SU-DHL-6 (cell line): ENCODE results near the gene NOC2L.

Experiments
- H2AFZ ChIP-seq: fragments of 200-600 bp; sonication (generic); 2 replicates; pipeline ENCODE4 v1.6.1; 2014; ENCODE audit warnings: low read depth, mild to moderate bottlenecking, moderate library complexity, mixed read lengths, antibody characterized with exemption, low read length; ENCODE audit not compliant: severe bottlenecking
- H3F3A ChIP-seq: fragments of 200-600 bp; shearing (Covaris generic); 2 replicates; pipeline ENCODE4 v1.6.0; 2016; ENCODE audit warnings: antibody characterized with exemption, mild to moderate bottlenecking; ENCODE audit not compliant: insufficient read depth
- H3K27ac ChIP-seq: fragments of 200-600 bp; sonication (generic); 2 replicates; pipeline ENCODE4 v1.5.1; 2016; ENCODE audit warnings: low read depth, mild to moderate bottlenecking, low read length, moderate library complexity, mixed read lengths
- H3K27me3 ChIP-seq: fragments of 200-600 bp; sonication (generic), shearing (Covaris generic); 2 replicates; pipeline ENCODE4 v1.6.0; 2014; ENCODE audit warnings: mild to moderate bottlenecking, low read length
- H3K36me3 ChIP-seq: fragments of 200-600 bp; sonication (generic); 2 replicates; pipeline ENCODE4 v1.6.1; 2014; ENCODE audit warnings: mild to moderate bottlenecking, low read length, mixed read lengths
- H3K4me2 ChIP-seq: fragments of 300-600, 200-600 bp; shearing (Covaris generic), sonication (generic); 2 replicates; pipeline ENCODE4 v1.6.0; 2014; ENCODE audit warnings: low read length, low read depth, mild to moderate bottlenecking; ENCODE audit not compliant: poor library complexity, severe bottlenecking
- H3K4me3 ChIP-seq: fragments of 200-600 bp; sonication (generic); 2 replicates; pipeline ENCODE4 v1.5.1; 2014; ENCODE audit warnings: antibody characterized with exemption, low read length, mild to moderate bottlenecking, mixed read lengths; ENCODE audit not compliant: insufficient read depth, poor library complexity, severe bottlenecking
- H3K79me2 ChIP-seq: fragments of 200-600 bp; sonication (generic); 2 replicates; pipeline ENCODE4 v1.6.1; 2014; ENCODE audit warnings: mild to moderate bottlenecking, low read length, moderate library complexity; ENCODE audit not compliant: insufficient read depth
- H3K9ac ChIP-seq: fragments of 200-600 bp; sonication (generic); 2 replicates; pipeline ENCODE4 v1.7.0; 2014; ENCODE audit warnings: mild to moderate bottlenecking, low read length
- H3K9me2 ChIP-seq: fragments of 200-600 bp; sonication (generic); replicated peaks from 2 replicates; pipeline ENCODE4 v1.6.1; 2014; ENCODE audit warnings: low read length; ENCODE audit not compliant: insufficient read depth
- H3K9me3 ChIP-seq: fragments of 200-600 bp; sonication (generic); 2 replicates; pipeline ENCODE4 v1.6.1; 2014; ENCODE audit warnings: low read length, mixed read lengths; ENCODE audit not compliant: insufficient read depth
- H4K20me1 ChIP-seq: fragments of 200-600 bp; sonication (generic); 2 replicates; pipeline ENCODE4 v1.6.1; 2014; ENCODE audit warnings: low read depth, mild to moderate bottlenecking, antibody characterized with exemption, low read length, moderate library complexity, mixed read lengths
- EZH2phosphoT487 ChIP-seq: fragments of 200-600 bp; sonication (generic), shearing (Covaris generic); conservative IDR thresholded peaks from 2 replicates; pipeline ENCODE4 v1.6.1; 2018; ENCODE audit warnings: mild to moderate bottlenecking, antibody characterized with exemption, low read length, moderate library complexity, mixed read lengths
- TF ChIP-seq, protein P1 (sequence below): fragments of 200-600 bp; sonication (generic); IDR thresholded peaks from one replicate; pipeline ENCODE4 v1.5.1; 2017; ENCODE audit warnings: antibody characterized with exemption, mild to moderate bottlenecking, low read length, moderate library complexity; ENCODE audit not compliant: insufficient read depth, poor library complexity, severe bottlenecking

NOC2L gene

DNA sequence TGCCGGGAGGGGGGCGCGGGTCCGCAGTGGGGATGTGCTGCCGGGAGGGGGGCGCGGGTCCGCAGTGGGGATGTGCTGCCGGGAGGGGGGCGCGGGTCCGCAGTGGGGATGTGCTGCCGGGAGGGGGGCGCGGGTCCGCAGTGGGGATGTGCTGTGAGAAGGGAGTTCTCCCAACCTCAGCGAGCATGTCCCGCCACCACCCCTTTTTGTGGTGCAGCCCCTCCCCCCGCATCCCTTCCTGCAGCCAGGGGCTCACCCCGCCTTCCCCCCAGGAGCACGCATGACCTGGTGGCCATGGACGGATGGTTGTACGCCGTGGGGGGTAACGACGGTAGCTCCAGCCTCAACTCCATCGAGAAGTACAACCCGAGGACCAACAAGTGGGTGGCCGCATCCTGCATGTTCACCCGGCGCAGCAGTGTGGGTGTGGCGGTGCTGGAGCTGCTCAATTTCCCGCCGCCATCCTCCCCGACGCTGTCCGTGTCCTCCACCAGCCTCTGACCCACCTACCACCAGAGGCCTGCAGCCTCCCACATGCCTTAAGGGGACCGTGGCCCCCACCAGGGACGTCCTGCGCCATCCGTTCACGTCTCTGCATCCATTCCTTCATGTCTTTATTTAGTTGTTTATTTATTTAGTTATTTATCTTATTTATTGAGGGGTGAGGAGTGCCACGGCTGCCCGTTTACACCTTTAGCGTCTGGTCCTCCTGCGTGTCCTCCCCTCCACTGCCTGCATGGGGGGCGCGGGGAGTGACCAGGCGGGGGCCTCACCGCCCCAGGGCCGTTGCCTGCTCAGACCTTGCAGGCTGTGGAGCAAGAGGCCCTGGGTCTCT is 5.9 kb upstream of the NOC2L start:
- Histone ChIP-seq H3K9me3 (no peaks in the 10 kb centered on the region), H2AFZ (no peak overlapping the region), H3K27ac (no peak overlapping the region), H3F3A (no peaks in the 10 kb centered on the region), H3K4me2 (no peak overlapping the region), H3K27me3 (no peaks in the 10 kb centered on the region), H3K4me3 (no peak overlapping the region), H3K9me2 (no peaks in the 10 kb centered on the region), H4K20me1 (no peaks in the 10 kb centered on the region), H3K79me2 (no peaks in the 10 kb centered on the region), H3K9ac (no peak overlapping the region), H3K36me3 (no peaks in the 10 kb centered on the region)
- no peak for TF ChIP-seq EZH2phosphoT487
- TF ChIP-seq, protein P1, sequence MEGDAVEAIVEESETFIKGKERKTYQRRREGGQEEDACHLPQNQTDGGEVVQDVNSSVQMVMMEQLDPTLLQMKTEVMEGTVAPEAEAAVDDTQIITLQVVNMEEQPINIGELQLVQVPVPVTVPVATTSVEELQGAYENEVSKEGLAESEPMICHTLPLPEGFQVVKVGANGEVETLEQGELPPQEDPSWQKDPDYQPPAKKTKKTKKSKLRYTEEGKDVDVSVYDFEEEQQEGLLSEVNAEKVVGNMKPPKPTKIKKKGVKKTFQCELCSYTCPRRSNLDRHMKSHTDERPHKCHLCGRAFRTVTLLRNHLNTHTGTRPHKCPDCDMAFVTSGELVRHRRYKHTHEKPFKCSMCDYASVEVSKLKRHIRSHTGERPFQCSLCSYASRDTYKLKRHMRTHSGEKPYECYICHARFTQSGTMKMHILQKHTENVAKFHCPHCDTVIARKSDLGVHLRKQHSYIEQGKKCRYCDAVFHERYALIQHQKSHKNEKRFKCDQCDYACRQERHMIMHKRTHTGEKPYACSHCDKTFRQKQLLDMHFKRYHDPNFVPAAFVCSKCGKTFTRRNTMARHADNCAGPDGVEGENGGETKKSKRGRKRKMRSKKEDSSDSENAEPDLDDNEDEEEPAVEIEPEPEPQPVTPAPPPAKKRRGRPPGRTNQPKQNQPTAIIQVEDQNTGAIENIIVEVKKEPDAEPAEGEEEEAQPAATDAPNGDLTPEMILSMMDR, result no peak

DNA sequence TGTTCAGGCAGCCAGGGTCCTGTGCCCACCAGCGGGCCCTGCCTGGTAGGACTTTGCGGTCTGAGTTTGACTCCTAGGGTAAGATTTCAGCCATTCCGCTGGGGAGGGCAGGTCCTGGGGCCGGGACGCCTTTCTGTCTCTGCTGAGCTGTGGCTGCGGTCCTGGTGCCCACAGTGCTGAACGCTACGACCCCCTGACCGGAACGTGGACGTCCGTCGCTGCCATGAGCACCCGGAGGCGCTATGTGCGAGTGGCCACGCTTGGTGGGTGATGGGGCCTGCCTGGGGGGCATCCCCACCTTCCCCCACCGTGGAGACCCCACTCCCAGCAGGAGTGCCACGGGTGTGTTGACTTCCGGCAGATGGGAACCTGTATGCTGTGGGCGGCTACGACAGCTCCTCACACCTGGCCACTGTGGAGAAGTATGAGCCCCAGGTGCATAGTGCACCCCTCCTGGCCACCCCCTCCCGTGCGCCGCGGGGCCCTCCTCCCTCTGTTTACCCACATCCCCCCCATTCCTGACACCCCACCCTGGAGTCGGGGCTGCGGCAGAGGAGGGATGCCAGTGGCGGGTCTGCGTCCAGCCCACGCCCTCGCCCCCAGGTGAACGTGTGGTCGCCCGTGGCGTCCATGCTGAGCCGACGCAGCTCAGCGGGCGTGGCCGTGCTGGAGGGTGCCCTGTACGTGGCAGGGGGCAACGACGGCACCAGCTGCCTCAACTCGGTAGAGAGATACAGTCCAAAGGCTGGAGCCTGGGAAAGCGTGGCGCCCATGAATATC is 4.9 kb upstream of the NOC2L start:
- Histone ChIP-seq H3K9me3 (no peaks in the 10 kb centered on the region), H3K9me2 (no peaks in the 10 kb centered on the region), H4K20me1 (no peaks in the 10 kb centered on the region), H3K4me2 (no peak overlapping the region), H2AFZ (no peak overlapping the region), H3K79me2 (peaks cover under 1% of the 10 kb centered on the region), H3K9ac (no peak overlapping the region), H3K27ac (no peak overlapping the region), H3K36me3 (no peaks in the 10 kb centered on the region), H3F3A (no peaks in the 10 kb centered on the region), H3K4me3 (no peak overlapping the region), H3K27me3 (no peaks in the 10 kb centered on the region)
- TF ChIP-seq, protein P1, result no peak
- no peak for TF ChIP-seq EZH2phosphoT487

DNA sequence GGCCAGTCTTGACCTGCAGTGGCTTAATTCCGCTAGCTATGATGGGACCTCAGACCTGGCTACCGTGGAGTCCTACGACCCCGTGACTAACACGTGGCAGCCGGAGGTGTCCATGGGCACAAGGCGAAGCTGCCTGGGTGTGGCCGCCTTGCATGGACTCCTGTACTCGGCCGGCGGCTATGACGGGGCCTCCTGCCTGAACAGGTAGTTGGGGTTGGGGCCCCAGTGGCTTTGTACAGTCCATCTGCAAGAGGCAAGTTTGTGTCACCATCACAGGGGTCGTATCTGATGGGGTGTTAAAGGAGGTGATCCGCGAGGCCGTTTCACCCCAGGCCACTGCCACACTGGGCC is 4.2 kb upstream of the NOC2L start:
- Histone ChIP-seq H3K27ac (no peak overlapping the region), H3K9ac (no peak overlapping the region), H3K79me2 (peaks cover 7% of the 10 kb centered on the region), H3K9me3 (no peaks in the 10 kb centered on the region), H3K9me2 (no peaks in the 10 kb centered on the region), H3F3A (no peaks in the 10 kb centered on the region), H3K27me3 (no peaks in the 10 kb centered on the region), H2AFZ (no peak overlapping the region), H3K36me3 (no peaks in the 10 kb centered on the region), H4K20me1 (no peaks in the 10 kb centered on the region), H3K4me3 (no peak overlapping the region), H3K4me2 (no peak overlapping the region)
- TF ChIP-seq, protein P1, result no peak
- TF ChIP-seq EZH2phosphoT487, result no peak
